Esophagus muscularis mucosa (tissue), 3 donors: ENCODE data around the gene TBC1D9.

Experiments
- CTCF ChIP-seq, 3 experiments: fragments of 200-600 bp in 2 of 3; fragments of 450-650 bp in 1 of 3; sonication (generic) in 2 of 3; IDR thresholded peaks; one replicate each; pipeline ENCODE4 v1.5.1; 2017 to 2019; ENCODE audit warnings: antibody characterized with exemption in 3 of 3, mild to moderate bottlenecking in 2 of 3, moderate library complexity in 1 of 3
- POLR2A ChIP-seq: fragments of 450-650 bp; IDR thresholded peaks from one replicate; pipeline ENCODE4 v1.6.1; 2017; ENCODE audit warnings: antibody characterized with exemption, moderate library complexity, mild to moderate bottlenecking, low read depth
- POLR2AphosphoS5 ChIP-seq, 2 donors: sonication (generic); formaldehyde crosslinking; IDR thresholded peaks; one replicate each; pipeline ENCODE4 v1.6.1; 2017; ENCODE audit warnings: antibody characterized with exemption in 2 of 2

DNA sequence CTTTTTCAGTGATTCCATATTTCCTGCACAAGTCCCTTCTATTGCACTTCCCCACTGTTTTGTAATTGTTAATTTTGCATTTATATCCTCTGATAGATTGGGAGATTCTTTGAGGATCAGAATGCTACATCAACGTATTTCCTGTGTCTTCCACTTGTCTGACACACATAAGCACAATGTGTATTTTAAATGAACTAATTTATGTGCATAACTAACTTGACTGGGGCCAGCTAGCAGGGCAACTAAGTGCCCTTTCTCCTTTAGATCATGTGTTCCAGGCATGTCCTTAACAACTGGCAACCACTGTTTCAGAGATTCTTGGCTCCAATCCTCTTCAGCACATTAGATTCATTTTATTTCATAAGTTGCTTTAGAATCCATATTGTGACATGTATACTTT lies 171.7 kb downstream of the TBC1D9 start:
- TF ChIP-seq POLR2A (no peak), CTCF (IDR thresholded peaks at IDR 0.05) (no peak), POLR2AphosphoS5 (IDR thresholded peaks at IDR 0.05) (no peak)
